Measurements from ENCODE around the gene MAGED2. TPM values are rescaled to one million over a fixed set of nuclear protein-coding genes. Genes with fewer than 3 reads are reported as not detected.
"Not testable (repeated sequence)": the region's sequence is repeated elsewhere in the genome, so short reads cannot be mapped to it uniquely, and the experiment has no call there.

MAGED2 gene
- total RNA-seq, 1 donor from 2014 or later: 44.0 TPM

GRCh38 chrX:54776987-54777672 lies 30.4 kb upstream of the MAGED2 start:
- DNase-seq (no peak), ATAC-seq (ENCODE audit: low read depth) (no peak)
- H3K27ac Mint-ChIP-seq: no peak overlapping the region
- intact Hi-C loops (cut with micrococcal nuclease): no loop called here
- POLR2A ChIA-PET: no interaction called here
- H3K4me1 Mint-ChIP-seq: no peaks in the 10 kb centered on the region
- no peaks in the 10 kb centered on the region for H3K9me3 Mint-ChIP-seq
- H3K36me3 Mint-ChIP-seq (ENCODE audit: low read depth): no peaks in the 10 kb centered on the region
- CTCF ChIA-PET: no interaction called here
- no peak for TF ChIP-seq CTCF (IDR thresholded peaks at IDR 0.05)
- H3K27me3 Mint-ChIP-seq: no peaks in the 10 kb centered on the region
- H3K4me3 Mint-ChIP-seq: no peak overlapping the region

DNA sequence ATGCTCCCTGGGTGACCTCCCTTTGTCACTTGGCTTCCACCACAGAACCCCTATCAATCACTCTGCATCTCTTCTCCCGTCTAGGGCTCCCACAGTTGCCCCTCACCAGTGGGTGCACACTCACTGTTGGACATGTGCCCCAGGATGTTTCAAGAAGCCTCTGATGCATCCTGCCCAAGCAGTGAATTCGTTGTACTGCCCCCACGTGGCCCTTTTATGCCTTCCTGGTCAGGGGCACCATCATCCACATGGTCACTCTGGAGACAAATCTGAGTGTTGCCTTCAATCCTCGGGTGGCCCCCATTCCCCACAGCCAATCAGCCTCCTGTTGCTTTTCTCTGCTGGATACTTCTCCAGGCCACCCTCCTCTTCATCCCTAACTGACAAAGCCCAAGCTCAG lies 21.6 kb upstream of the MAGED2 start:
- intact Hi-C loops (cut with micrococcal nuclease): loop anchor here (2.0 kb wide), 1 partner anchor 743 kb away; no protein-coding TSS in a partner anchor
- TF ChIP-seq CTCF (IDR thresholded peaks at IDR 0.05): no peak
- Mint-ChIP-seq H3K27me3 (no peaks in the 10 kb centered on the region), H3K36me3 (ENCODE audit: low read depth) (no peaks in the 10 kb centered on the region), H3K27ac (no peak overlapping the region), H3K4me1 (no peaks in the 10 kb centered on the region), H3K4me3 (no peak overlapping the region), H3K9me3 (no peaks in the 10 kb centered on the region)
- DNase-seq (no peak), ATAC-seq (ENCODE audit: low read depth) (no peak)
- ChIA-PET CTCF (interaction anchor here (1.1 kb wide), 1 partner anchor 144 kb away, joined by 5 read pairs; no protein-coding TSS in a partner anchor), POLR2A (no interaction called here)

DNA sequence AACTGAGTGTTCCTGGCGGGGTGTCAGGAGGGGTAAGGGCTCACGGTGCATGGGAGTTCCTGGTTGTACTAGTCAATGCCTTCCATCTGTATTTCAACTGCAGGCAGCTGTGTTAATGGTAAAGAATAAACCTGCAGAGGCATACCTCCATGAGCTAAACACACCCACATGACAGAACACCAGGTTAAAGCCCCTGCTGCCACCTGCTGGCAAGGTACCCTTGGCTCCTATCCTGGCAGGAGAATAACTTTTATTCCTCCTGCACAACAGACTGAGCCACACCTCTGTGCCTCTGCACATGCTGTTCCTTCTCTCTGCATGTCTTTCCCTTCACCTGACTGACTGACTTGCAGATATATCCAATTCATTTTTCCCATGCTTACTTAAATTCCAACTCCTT lies 20.6 kb upstream of the MAGED2 start:
- ChIA-PET CTCF (interaction anchor here (0.7 to 1.1 kb wide), 2 partner anchors 145 to 148 kb away, joined by 3 to 5 read pairs; no protein-coding TSS in a partner anchor), POLR2A (interaction anchor here (0.5 kb wide), 1 partner anchor 21 kb away, joined by 3 read pairs; the partner anchor contains the start of gene MAGED2)
- no peak overlapping the region for H3K27ac Mint-ChIP-seq
- H3K9me3 Mint-ChIP-seq: no peaks in the 10 kb centered on the region
- no peak for TF ChIP-seq CTCF (IDR thresholded peaks at IDR 0.05)
- DNase-seq (no peak), ATAC-seq (ENCODE audit: low read depth) (peak; percentile 58)
- intact Hi-C loops (cut with micrococcal nuclease): loop anchor here (1.0 to 2.0 kb wide), 2 partner anchors 147 to 744 kb away; no protein-coding TSS in a partner anchor
- H3K4me3 Mint-ChIP-seq: no peak overlapping the region
- H3K36me3 Mint-ChIP-seq (ENCODE audit: low read depth): no peaks in the 10 kb centered on the region
- no peaks in the 10 kb centered on the region for H3K27me3 Mint-ChIP-seq
- H3K4me1 Mint-ChIP-seq: no peaks in the 10 kb centered on the region

DNA sequence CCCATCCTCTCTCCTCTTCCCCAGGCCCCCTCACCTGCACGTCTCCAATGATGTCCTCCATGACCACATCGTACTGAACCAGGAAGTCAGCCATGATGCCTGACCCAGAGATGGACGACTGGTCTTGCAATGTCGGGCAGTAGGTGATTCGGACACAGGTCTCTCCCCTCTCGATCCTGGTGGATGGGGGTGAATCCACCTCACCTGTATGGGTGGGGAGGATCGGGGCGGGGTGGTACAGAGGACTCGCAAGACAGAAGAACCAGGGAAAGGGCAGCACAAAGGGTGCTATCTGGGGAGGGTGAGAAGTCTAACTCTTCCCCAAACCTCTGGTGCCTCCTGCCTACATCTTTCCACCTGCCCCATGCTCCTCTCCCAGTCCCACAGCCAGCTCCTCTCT lies 19.1 kb upstream of the MAGED2 start:
- Mint-ChIP-seq H3K36me3 (ENCODE audit: low read depth) (no peaks in the 10 kb centered on the region), H3K9me3 (no peaks in the 10 kb centered on the region), H3K4me1 (no peaks in the 10 kb centered on the region), H3K27ac (no peak overlapping the region), H3K27me3 (peaks cover under 1% of the 10 kb centered on the region), H3K4me3 (no peak overlapping the region)
- POLR2A ChIA-PET: no interaction called here
- no peak for DNase-seq
- ATAC-seq (ENCODE audit: low read depth): no peak
- intact Hi-C loops (cut with micrococcal nuclease): no loop called here
- no peak for TF ChIP-seq CTCF (IDR thresholded peaks at IDR 0.05)
- CTCF ChIA-PET: no interaction called here

DNA sequence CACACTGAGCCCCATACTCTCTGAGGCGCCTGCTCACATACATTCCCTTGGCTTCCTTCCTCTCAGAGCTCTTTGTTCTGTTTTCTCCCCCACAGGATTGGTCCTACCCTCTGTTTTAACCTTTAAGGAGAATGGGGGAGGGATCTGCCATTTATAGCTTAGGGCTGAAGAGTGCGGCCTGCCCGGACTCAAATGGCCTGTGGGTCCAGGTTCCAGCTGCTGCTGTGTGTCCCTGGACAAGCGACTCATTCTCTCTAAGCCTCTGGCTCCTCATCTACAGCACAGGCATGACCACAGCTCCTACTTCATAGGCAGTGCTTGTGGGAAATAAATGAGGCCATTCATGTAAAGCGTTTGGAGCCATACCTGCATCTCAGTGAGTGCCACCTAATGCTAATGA lies 18.1 kb upstream of the MAGED2 start:
- H3K4me1 Mint-ChIP-seq; H3K36me3 Mint-ChIP-seq (ENCODE audit: low read depth); DNase-seq; H3K9me3 Mint-ChIP-seq; CTCF ChIA-PET; ATAC-seq (ENCODE audit: low read depth); H3K27ac Mint-ChIP-seq; H3K4me3 Mint-ChIP-seq; intact Hi-C loops (cut with micrococcal nuclease); H3K27me3 Mint-ChIP-seq: not testable (repeated sequence)
- POLR2A ChIA-PET: interaction anchor here (0.5 kb wide), 1 partner anchor 9 kb away, joined by 3 read pairs; no protein-coding TSS in a partner anchor

All from activated B cell treated with CpG ODN at 0.5 μM for 24 hours (primary cell).